Left lung (tissue), 10 donors: Measurements from ENCODE around the gene SMDT1. TPM values are rescaled to one million over a fixed set of nuclear protein-coding genes. Genes with fewer than 3 reads are reported as not detected.
A peak's percentile ranks its signal among the peaks of the same experiment; 100 is the strongest.
"Not testable (repeated sequence)": the region's sequence is repeated elsewhere in the genome, so short reads cannot be mapped to it uniquely, and the experiment has no call there.

Experiments
- ATAC-seq: fragments of 200-7000 bp; cut with Tn5 transposase; one replicate; pipeline ENCODE4 v1.9.1; 2020; ENCODE audit warnings: moderate library complexity
- DNase-seq, 4 donors: peaks; one replicate each; pipeline ENCODE4 v3.0.0-alpha.2; 2013 to 2020
- H3K27ac ChIP-seq, 2 donors: fragments of 200-600 bp; sonication (generic) in 1 of 2; one replicate each; pipeline versions ENCODE4 v1.5.0 to v1.8.0; 2020 to 2021
- H3K27me3 ChIP-seq, 2 donors: fragments of 200-600 bp; sonication (generic) in 1 of 2; one replicate each; pipeline versions ENCODE4 v1.5.0 to v1.8.0; 2020 to 2021
- H3K36me3 ChIP-seq, 2 donors: fragments of 200-600 bp; sonication (generic) in 1 of 2; one replicate each; pipeline versions ENCODE4 v1.5.0 to v1.8.0; 2020 to 2021
- H3K4me1 ChIP-seq, 2 donors: fragments of 200-600 bp; one replicate each; pipeline ENCODE4 v1.8.0; 2021
- H3K4me3 ChIP-seq, 2 donors: fragments of 200-600 bp; sonication (generic) in 1 of 2; one replicate each; pipeline versions ENCODE4 v1.5.0 to v1.8.0; 2020 to 2021; ENCODE audit warnings: mild to moderate bottlenecking in 1 of 2
- H3K9me3 ChIP-seq, 2 donors: fragments of 200-600 bp; sonication (generic) in 1 of 2; one replicate each; pipeline versions ENCODE4 v1.5.0 to v1.8.0; 2020 to 2021
- intact Hi-C, 2 donors: fragments of 100-400 bp; cut with DNase I; formaldehyde crosslinking; loops; one replicate each; pipeline versions ENCODE4 v1.11.2 to v1.14.2; 2022
- polyA plus RNA-seq, 6 donors: library from polyadenylated mRNA; unstranded; fragments of 120-200 nt; gene quantifications; one replicate each; pipeline ENCODE4 v1.2.1, GENCODE V29; 2013; ENCODE audit not compliant: insufficient read length in 6 of 6
- total RNA-seq, 2 donors: library from RNA; stranded (reverse); fragmentation: NEBNext Ultra II Directional; extraction: Animal tissue kit (Norgen Biotek cat#: 25700); gene quantifications; one replicate each; pipeline ENCODE4 v1.2.1, GENCODE V29; 2021
- TF ChIP-seq, protein P1 (sequence below), 2 donors: fragments of 200-600 bp; sonication (generic) in 1 of 2; IDR thresholded peaks; one replicate each; pipeline versions ENCODE4 v1.5.0 to v1.8.0; 2021; ENCODE audit warnings: antibody characterized with exemption in 2 of 2
- donor health status: DM: no; HTN: yes; CAD: no.
- donor health status: DM: no; HTN: no; CAD: no.

The SMDT1 gene
- total and polyA plus RNA-seq, 8 donors = 73.2 to 111 (median 91.1) TPM

GRCh38 chr22:42114721-42115120, 35.2 kb downstream of the SMDT1 start:
- TF ChIP-seq, protein P1, sequence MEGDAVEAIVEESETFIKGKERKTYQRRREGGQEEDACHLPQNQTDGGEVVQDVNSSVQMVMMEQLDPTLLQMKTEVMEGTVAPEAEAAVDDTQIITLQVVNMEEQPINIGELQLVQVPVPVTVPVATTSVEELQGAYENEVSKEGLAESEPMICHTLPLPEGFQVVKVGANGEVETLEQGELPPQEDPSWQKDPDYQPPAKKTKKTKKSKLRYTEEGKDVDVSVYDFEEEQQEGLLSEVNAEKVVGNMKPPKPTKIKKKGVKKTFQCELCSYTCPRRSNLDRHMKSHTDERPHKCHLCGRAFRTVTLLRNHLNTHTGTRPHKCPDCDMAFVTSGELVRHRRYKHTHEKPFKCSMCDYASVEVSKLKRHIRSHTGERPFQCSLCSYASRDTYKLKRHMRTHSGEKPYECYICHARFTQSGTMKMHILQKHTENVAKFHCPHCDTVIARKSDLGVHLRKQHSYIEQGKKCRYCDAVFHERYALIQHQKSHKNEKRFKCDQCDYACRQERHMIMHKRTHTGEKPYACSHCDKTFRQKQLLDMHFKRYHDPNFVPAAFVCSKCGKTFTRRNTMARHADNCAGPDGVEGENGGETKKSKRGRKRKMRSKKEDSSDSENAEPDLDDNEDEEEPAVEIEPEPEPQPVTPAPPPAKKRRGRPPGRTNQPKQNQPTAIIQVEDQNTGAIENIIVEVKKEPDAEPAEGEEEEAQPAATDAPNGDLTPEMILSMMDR (IDR thresholded peaks at IDR 0.05) = no peak
- DNase-seq = no peak
- intact Hi-C loops = loop anchor here in 1 of 2 donors (10.0 kb wide), 1 partner anchor 150 kb away; the partner anchor contains the start of gene SEPTIN3
- ATAC-seq = no peak
- Histone ChIP-seq H3K27ac (no peak overlapping the region), H3K9me3 (peaks cover 0 to 16% of the 10 kb centered on the region in 2 donors), H3K4me3 (no peak overlapping the region), H3K36me3 (no peaks in the 10 kb centered on the region), H3K4me1 (no peaks in the 10 kb centered on the region), H3K27me3 (no peaks in the 10 kb centered on the region)

DNA sequence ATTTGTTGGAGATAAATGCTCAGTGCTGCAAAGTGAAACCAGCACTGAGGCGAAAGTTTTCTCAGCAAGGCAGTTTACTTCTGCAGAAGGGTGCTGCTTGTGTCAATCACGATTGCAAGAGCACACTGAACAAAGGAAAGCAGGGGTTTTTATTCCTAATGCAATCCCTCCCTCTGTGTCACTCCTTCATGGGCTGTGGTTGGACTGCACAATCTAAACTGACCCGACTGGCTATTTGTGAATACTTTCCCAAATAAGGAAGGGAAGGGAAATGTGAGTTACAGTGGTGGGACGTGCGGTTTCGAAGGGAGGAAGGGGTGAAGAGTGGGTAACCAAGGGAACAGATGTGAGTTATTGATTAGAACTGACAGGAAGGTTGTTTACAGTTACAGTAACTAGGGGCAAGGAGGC, 35.9 kb downstream of the SMDT1 start:
- H3K4me3 ChIP-seq, H3K27me3 ChIP-seq, H3K27ac ChIP-seq, H3K36me3 ChIP-seq, ATAC-seq, DNase-seq, H3K4me1 ChIP-seq: not testable (repeated sequence)
- peaks cover 0 to 16% of the 10 kb centered on the region in 2 donors for H3K9me3 ChIP-seq
- intact Hi-C loops = loop anchor here in 1 of 2 donors (10.0 kb wide), 1 partner anchor 151 kb away; the partner anchor contains the start of gene SEPTIN3

DNA sequence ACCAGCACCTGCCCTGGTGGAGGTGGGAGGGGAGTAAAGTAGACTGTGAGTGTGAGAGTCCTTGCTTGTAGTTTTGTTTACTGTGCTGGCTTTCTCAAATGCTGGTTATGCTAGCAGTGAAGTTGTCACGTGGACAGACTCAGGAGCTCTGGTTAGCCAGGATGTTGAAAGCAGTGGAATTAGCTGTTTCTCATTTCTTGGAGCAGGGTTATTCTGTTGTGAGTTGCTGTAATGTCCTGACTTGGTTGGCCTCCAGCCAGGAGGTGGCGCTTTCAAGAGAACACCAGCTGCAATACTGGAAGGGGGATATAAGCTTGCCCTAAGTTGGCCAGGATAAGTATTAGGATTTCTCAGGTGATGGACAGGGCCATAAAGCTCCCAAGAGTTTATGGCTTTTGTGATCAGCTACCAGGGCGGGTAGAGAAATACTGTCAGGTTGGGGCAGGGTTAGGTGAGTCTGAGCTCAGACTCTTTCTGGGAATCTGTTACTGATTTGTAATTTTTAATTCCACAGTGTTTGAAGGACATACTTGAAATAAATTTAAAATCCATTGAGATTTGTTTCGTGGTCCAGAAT, 37.4 kb downstream of the SMDT1 start:
- Histone ChIP-seq H3K4me1 (peaks cover 0 to 5% of the 10 kb centered on the region in 2 donors), H3K36me3 (no peaks in the 10 kb centered on the region), H3K27me3 (no peaks in the 10 kb centered on the region), H3K27ac (no peak overlapping the region), H3K9me3 (peaks cover 0 to 16% of the 10 kb centered on the region in 2 donors), H3K4me3 (no peak overlapping the region)
- ATAC-seq (peak; percentile 57), DNase-seq (peak in 2 of 4 donors; percentile 39 to 41)
- TF ChIP-seq, protein P1 (IDR thresholded peaks at IDR 0.05) = no peak
- intact Hi-C loops = loop anchor here in 1 of 2 donors (10.0 kb wide), 1 partner anchor 152 kb away; the partner anchor contains the start of gene SEPTIN3

DNA sequence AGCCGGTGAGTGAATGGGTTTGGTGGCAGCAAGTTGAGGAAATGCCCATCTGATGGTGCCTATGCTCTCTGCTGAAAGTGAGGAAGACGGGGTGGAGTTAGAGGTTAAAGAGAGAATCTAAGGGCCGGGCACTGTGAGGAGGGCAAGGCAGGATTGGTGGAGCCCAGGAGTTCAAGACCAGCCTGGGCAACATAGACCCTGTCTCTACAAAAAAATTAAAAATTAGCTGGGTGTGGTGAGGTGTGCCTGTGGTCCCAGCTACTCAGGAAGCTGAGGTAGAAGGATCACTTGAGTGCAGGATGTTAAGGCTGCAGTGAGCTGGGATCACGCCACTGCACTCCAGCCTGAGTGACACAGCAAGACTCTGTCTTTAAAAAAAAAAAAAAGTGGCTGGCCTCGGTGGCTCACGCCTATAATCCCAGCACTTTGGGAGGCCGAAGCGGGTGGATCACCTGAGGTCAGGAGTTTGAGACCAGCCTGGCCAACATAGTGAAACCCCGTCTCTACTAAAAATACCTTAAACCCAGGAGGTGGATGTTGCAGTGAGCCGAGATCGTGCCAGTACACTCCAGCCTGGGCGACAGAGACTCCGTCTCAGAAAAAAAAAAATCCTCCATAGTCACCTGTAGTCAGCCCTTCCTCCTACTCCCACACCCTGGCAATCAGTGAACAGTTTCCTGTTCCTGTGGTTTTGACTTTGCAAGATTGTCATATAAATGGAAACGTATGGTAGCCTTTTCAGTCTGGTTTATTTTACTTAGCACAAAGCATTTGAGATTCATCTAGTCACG, 40.9 kb downstream of the SMDT1 start:
- H3K27ac ChIP-seq, H3K4me1 ChIP-seq, H3K36me3 ChIP-seq, intact Hi-C loops, H3K4me3 ChIP-seq, H3K27me3 ChIP-seq, H3K9me3 ChIP-seq: not testable (repeated sequence)
- ATAC-seq = peak; percentile 39
- DNase-seq = peak in 1 of 4 donors; percentile 33

DNA sequence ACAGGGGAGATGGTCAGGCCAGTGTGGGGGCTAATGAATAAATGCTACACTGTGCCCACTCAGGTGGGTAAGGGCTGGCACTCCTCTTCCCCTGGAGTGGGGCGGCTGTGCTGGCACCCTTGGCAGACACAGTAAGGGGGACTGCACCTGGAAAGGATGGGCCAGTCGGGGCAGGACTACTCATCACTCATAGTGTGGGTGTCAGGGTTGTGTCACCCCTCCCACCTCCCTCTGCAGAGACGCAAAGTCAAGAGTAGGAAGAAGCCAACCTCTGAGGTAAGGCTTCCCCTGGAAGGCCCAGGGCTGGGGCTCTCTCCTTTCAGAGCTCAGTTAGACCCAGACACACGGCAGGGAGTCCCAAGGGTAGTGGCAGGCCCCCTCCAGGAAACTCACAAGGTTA, 44.0 kb downstream of the SMDT1 start:
- H3K27me3 ChIP-seq, intact Hi-C loops, DNase-seq, H3K4me1 ChIP-seq, H3K4me3 ChIP-seq, ATAC-seq, H3K9me3 ChIP-seq, H3K36me3 ChIP-seq, H3K27ac ChIP-seq: not testable (repeated sequence)

DNA sequence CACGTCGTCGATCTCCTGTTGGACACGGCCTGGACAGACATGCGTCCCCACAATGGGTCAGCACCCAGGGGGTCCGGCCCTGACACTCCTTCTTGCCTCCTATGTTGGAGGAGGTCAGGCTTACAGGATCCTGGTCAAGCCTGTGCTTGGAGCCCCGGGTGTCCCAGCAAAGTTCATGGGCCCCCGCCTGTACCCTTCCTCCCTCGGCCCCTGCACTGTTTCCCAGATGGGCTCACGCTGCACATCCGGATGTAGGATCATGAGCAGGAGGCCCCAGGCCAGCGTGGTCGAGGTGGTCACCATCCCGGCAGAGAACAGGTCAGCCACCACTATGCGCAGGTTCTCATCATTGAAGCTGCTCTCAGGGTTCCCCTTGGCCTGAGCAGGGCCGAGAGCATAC, 48.1 kb downstream of the SMDT1 start:
- no peak for ATAC-seq
- H3K9me3 ChIP-seq = no peaks in the 10 kb centered on the region
- no peaks in the 10 kb centered on the region for H3K4me1 ChIP-seq
- no peaks in the 10 kb centered on the region for H3K36me3 ChIP-seq
- no peak overlapping the region for H3K27ac ChIP-seq
- H3K27me3 ChIP-seq = peaks cover 0 to 4% of the 10 kb centered on the region in 2 donors
- intact Hi-C loops = no loop called here
- TF ChIP-seq, protein P1 (IDR thresholded peaks at IDR 0.05) = no peak
- peak in 1 of 4 donors; percentile 48 for DNase-seq
- no peak overlapping the region for H3K4me3 ChIP-seq

GRCh38 chr22:42128007-42128406, 48.5 kb downstream of the SMDT1 start:
- H3K4me1 ChIP-seq, intact Hi-C loops, H3K36me3 ChIP-seq, H3K4me3 ChIP-seq, H3K9me3 ChIP-seq, ATAC-seq, H3K27me3 ChIP-seq, H3K27ac ChIP-seq: not testable (repeated sequence)
- peak in 1 of 4 donors; percentile 24 for DNase-seq

GRCh38 chr22:42128776-42129694, 49.5 kb downstream of the SMDT1 start:
- peak; percentile 47 for ATAC-seq
- DNase-seq = peak in 2 of 4 donors; percentile 29 to 79
- H3K4me3 ChIP-seq = not testable (repeated sequence)

GRCh38 chr22:42130182-42130581, 50.7 kb downstream of the SMDT1 start:
- H3K27ac ChIP-seq, DNase-seq, intact Hi-C loops, H3K4me1 ChIP-seq, ATAC-seq, H3K27me3 ChIP-seq, H3K9me3 ChIP-seq, H3K4me3 ChIP-seq, H3K36me3 ChIP-seq: not testable (repeated sequence)

More at GRCh38 chr22:42128776-42129694, 49.5 kb downstream of the SMDT1 start:
- H3K4me1 ChIP-seq, H3K9me3 ChIP-seq, intact Hi-C loops, H3K36me3 ChIP-seq, H3K27me3 ChIP-seq, H3K27ac ChIP-seq: not testable (repeated sequence)
